RPMI8226 (cell line): Measurements from ENCODE around the gene HSPA13.
"Not testable (repeated sequence)": the region's sequence is repeated elsewhere in the genome, so short reads cannot be mapped to it uniquely, and the experiment has no call there.

Experiments used
- DNase-seq: peaks from one replicate; pipeline ENCODE4 v3.0.0-alpha.2; 2015

HSPA13 gene, protein sequence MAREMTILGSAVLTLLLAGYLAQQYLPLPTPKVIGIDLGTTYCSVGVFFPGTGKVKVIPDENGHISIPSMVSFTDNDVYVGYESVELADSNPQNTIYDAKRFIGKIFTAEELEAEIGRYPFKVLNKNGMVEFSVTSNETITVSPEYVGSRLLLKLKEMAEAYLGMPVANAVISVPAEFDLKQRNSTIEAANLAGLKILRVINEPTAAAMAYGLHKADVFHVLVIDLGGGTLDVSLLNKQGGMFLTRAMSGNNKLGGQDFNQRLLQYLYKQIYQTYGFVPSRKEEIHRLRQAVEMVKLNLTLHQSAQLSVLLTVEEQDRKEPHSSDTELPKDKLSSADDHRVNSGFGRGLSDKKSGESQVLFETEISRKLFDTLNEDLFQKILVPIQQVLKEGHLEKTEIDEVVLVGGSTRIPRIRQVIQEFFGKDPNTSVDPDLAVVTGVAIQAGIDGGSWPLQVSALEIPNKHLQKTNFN

DNA sequence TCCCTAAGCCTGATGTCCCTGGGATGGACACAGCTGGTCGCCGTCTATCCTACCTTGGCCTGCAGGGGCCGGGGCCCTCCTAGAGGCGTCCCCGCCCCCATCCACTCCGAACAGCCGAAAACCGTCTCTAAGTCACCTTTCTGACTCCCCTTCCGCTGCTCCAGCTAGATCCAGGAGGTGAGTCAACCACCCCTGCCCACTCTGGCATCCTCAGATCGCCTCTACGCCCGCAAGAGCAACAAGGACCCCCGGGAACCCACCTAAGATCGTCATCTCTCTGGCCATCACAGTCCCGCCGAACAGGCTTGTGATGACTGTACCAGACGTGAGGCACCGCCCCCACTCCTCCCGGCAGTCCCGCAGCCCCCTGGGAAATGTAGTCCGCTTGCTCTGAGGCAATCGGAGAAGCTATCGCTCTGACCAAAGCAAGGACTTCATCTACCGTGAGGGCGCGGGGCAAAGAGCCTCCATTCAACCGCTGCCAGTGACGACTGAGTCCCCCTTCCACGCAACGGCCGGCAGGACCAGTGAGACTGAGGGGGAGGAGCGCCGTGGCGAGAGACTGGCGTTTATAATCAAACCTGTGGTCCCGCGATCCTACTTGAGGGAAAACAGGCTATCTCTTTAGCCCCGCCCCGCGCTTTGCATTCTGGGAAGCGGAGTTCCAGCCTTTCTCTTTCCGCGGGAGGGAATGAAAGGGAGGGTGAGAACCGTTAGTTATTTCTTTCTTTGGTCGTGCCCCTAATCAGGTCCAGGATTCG lies at the start of gene HSPA13:
HSPA13 (minus strand) TSS at position 312 of the 761 bp plus-strand sequence; CDS start at position 285, 27 bp downstream.
- peak; percentile 100 for DNase-seq

DNA sequence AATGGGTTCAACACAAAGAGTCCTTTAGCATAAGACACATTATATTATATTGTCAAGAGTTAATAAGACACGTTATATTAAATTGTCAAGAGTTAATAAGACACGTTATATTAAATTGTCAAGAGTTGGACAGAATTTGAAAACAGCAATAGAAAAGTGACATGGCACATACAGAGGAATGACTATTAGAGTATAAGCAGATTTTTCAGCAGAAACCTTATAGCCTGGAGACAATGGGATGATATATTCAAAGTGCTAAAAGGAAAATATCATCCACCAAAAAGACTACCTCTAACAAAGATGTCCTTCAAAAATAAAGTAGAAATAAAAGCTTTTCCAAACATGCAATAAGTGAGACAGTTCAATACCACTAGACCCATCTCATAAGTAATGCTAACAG lies 36.0 kb upstream of the HSPA13 start:
- no peak for DNase-seq

DNA sequence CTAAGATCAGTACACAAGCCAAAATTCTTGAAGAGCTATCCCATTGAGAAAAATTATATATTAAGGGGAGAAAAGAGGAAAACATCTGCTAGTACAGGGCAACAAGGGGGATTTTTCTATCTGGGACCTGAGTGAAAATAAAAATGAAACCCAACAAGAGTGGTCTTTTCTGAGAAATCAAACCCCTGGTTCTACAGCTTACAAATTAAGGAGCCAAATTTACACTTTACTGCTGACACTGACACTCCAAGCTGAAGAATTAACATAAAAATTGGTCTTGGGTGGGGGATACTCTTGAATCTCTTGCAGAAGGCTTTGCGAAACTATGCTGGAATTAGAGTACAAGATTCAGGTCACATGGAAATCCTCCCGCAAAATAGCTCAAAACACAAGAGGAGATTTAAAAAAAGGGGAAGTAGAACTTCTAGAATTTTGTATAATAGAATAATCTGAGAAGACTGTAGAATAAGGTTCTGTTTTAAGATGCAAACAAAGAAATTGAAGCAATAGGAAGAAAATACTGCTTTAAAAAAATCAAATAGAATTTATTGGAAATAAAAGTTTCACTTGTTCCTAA lies 32.1 kb upstream of the HSPA13 start:
- DNase-seq: no peak

DNA sequence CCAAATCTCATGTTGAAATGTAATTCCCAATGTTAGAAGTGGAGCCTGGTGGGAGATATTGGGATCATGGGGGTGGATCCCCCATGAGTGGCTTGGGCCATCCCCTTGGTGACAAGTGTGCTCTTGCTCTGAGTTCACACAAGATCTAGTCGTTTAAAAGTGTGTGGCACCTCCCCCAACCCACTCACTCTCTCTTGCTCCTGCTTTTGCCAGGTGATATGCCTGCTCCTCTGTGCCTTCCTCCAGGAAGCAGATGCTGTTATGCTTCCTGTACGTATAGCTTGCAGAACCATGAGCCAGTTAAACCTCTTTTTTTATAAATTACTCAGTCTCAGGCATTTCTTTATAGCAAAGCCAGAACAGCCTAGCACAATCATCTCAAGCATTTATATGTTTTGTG lies 23.0 kb upstream of the HSPA13 start:
- no peak for DNase-seq

DNA sequence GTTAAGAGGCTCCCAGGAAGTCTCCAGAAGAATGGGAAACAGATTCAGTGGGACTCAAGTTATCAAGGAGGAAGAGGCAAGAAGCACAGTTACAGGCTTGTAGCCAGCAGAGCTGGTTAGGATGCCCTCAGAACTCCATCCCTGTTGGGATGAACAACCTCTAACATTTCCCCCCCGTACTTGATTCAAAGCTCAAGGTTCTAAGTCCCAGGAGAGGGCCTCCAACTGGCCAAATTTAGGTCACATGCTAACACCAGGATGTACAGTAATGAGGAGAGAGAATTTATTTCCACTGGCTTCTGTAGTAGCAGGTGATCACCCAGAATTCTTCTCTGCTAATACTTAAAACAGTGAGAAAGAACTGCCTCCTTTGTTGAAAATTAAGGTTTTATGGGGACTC lies 22.3 kb upstream of the HSPA13 start:
- DNase-seq: no peak

DNA sequence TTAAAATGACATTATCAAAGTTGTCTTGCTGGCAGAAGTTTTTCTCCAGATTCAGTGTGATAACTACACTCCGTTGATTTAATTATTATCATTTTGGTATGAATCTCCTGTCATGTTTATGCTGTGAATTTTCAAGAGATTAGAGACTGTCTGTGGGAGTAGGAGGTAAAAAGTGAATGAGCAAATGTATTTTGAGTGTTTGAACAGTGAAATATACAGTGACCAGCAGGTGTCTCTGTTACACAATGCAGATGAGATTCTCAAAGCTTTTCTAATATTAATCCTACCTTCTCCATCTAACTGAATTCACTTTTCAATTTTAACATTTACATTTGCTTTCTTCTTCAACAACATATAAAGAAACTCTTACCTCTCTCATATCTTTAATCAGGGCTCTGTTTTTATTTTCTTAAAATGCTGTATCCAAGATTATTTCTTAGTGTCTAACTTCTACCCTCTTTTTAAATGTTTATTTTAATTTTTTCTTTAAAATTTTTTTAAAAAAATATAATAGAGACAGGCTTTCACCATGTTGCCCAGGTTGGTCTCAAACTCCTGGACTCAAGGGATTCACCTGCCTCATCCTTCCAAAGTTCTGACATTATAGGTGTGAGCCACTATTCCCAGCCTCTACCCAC lies 20.9 kb upstream of the HSPA13 start:
- DNase-seq: peak; percentile 46

DNA sequence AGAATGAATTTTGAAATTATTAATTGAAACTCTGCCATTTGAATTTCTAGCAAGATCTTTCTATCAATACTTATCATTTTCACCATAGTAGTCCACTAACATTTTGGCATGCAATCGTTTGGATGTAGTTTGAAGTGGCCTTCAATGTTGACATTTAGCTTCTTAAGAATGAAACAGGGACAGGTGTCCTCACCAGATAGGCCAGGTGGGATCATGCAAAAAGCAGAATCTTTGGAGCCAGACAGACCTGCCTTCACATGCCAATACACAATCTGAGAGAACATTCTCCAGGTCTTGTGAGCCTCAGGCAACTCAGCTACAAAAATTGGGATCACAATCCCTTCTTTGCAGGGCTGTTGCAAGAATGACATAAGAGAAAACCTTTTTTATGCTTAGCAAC lies 18.3 kb upstream of the HSPA13 start:
- DNase-seq: no peak

DNA sequence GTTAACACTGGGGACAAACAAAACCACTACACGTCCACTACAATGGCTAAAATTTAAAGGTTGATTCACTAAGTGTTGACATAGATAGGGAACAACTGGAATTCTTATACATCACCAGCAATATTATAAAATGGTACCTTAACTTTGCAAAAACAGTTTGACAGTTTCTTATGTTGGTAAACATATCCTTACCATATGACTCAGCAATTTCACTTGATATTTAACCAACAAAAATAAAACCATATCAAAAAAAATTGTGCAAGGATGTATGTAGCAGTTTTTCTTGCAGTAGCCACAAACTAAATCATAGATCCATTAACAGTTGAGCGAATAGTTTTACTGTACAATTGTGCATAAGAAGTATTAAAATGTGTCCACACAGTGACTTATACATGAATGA lies 5.3 kb upstream of the HSPA13 start:
- DNase-seq: no peak

DNA sequence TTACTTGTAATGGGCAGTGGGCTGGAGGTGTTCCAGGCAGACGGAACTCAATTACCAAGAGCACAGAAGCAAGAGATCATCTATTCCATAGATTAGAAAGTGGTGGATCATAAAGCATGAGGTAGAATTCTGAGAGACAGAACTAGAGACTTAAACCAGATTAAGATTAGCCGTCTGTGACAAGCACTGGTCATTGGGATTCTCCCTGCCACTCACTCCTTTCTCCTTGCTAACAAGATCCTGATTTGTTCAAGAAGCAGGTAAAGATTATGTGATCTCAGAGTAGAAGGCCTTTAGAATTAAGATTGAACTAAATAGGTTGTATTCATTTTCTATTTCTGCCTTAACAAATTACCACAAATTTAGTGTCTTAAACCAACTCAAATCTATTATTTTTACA lies 1.5 kb upstream of the HSPA13 start:
- DNase-seq: no peak

DNA sequence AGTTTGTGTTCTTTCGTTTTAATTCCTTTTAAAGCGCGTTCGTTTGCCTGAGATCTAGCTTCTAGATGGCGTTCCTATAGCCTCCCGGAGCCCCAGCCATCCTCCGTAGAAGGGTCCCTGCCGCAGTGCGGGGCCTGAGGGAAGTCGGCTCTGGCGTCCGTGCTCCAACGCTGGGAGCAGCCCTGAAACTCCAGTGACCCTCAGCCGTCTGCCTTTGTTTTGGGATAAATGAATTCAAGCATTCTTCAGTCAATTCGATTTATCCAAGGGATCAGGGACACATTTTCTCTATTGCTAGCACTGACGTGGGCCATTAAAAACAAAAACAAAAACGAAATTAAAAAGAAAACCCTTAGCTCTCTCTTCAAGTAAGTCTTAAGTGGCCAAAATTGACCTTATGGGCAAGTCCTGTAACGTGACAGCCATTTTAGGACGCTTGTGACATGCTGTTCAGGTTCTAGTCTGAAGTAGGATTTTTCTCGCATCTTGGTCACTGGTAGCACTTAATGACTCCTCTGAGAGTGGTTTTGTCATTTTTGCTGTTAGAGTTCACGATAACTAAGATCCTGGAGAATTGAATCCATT lies 742 bp upstream of the HSPA13 start:
- DNase-seq: peak; percentile 12

DNA sequence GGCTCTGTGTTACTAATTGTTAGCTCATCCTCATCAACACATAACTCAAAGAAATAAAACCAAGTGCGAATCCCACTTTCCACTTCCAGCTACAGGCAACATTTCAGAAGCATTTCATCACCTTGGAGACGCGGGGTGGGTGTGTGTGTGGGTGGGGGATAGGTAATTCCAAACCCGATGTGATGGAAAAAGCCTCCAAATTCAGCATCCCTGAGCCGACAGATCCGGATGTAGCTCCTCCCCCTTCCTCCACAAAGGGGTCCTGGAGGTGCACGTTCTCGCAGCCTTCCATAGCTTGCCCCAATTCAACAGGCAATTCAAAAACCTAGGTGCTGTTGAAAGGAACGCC lies 486 bp downstream of the HSPA13 start:
- peak; percentile 8 for DNase-seq

DNA sequence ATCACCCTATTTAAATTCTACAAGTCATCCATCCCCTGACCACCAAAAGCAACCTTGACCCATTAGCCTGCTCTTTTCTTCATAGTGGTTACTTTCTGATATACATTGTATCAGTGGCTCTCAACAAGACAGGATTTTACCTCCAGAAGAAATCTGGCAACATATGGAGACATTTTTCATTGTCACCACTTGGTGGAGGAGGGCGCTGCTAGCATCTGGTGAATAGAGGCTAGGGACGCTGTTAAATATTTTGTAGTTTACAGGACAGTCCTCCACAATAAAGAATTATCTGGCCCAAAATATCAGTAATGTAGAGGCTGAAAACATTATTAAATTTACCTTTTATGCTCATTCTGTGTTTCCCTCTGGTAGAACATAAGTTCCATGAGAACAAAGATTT lies 6.1 kb downstream of the HSPA13 start:
- no peak for DNase-seq

DNA sequence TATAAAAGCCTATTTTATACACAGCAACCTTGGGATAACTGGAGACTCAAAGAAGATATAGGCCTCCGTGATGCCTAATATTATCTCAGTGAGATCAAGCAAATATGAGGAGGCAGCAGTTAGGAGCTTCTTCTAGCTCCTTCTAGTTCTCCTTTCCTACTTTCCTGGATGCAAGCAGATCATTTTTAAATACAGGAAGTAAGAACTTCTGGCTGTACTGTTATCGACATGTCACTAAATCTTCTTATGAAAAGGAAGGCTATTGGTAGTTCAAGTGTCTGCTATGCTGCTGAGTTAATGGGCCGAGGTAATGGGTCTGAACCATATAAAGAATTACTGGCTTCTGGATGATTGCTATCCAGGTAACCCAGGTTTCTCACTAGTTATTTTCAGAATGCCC lies 15.9 kb downstream of the HSPA13 start:
- no peak for DNase-seq

DNA sequence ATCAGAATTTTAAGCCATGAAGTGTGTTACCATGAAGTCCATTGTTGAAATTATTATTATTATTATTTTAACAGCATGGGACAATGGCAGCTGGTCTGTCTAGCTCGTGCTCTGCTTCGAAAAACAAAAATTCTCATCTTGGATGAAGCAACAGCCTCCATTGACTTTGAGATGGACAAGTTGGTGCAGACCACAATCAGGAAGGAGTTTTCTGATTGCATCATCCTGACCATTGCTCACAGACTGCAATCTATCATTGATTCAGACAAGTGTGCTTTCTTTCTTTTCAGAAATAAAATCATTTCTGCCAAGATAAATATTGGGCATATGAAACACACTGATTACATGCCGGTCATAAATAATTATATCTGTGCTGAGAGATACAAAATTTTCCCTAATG lies 21.0 kb downstream of the HSPA13 start:
- DNase-seq: no peak

DNA sequence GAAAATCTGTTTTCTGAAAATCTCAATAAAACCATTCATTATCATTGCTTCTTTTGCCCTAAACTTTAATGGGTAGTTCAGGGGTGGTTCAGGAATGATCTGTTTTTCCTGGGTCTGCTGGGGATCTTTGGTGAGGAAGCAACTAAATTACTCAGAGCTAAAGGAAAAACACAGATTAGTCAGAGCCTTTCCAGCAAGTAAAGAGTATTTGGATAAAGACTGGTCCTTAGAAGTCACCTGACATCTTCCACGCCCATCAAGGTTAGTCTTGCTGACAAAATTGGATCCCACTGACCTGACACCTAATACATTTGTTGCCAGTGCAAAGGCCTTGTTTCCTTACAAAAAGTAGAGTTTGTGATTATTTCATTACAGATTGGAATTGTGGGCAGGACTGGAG lies 24.2 kb downstream of the HSPA13 start:
- DNase-seq: no peak

DNA sequence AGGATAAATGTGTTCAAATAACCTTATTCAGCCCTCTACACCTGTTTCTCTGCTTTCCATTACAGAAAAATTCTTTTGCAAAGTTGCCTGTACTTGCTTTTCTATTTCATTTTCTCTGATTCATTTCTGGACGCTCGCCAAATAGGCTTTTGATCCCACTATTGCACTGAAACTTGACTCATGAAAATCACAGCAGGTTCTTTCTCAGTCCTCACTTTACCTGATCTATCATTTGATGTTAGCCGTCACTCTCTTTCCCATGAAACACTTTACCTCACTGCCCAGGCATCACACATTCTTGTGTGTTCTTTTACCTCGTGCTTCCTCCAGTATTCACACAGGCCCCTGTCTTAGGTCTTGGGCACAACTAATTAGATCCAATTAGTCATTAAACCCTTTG lies 26.2 kb downstream of the HSPA13 start:
- DNase-seq: peak; percentile 43

DNA sequence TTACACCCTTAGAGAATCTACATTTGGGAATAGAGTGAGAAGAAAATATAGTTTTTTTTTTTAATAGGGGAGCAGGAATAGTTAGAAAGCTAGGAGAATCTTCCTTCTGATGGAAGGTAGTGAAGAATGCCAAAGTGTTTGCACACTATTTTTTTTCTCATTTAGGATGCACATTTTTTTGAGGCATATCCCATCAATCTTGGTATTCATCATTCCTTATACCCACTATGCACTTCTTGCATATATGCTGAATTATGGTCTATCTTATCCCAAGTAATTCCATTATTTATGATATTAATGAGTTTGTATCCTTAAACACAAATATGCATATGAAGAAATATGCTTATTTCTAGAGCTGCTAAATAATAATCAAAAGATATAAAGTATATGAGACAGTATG lies 28.4 kb downstream of the HSPA13 start:
- no peak for DNase-seq

DNA sequence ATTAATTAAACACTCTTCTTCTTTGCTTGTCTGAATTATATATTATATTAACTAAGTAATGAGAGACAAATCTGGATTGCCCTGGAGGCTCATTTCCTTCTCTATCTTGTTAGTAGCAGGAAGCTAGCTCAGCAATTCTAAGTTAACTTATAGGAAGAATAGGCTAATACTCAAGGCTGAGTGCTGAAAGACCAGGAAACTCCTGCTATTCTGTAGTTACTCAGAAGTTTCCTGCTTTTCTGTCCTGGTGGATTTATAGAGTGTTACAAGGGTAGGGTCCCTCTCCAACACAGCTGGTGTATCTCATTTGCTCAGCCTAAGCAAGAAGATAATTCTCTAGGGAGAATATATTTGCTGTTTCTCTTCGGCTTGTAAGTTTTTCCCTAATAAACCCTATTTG lies 29.2 kb downstream of the HSPA13 start:
- DNase-seq: no peak

DNA sequence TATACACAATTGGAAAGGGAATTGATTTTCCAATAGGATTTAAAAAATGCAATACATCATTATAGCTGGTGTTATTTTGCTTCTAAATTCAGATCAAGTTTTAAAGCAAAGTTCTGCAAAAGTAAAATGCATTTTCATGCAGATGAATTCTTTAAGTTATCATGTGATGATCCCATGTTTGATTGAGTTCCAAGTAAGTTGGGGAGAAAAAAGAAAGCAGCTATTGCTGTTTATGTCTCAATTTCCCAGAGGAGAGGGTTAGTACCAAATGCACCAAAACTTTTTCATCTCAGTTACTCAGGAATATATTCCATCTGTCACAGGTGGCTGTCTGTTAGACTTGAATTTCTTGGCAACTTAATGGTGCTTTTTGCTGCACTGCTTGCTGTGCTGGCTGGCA lies 29.7 kb downstream of the HSPA13 start:
- no peak for DNase-seq

DNA sequence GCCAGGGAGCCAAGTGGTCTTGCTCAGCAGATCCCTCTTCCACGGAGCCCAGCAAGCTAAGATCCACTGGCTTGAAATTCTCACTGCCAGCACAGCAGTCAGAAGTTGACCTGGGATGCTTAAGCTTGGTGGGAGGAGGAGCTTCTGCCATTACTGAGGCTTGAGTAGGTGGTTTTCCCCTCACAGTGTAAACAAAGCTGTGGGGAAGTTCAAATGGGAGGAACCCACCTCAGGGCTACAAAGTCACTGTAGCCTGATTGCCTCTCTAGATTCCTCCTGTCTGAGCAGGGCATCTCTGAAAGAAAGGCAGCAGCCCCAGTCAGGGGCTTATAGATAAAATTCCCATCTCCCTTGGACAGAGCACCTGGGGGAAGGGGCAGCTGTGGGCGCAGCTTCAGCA lies 55.6 kb downstream of the HSPA13 start:
- DNase-seq: not testable (repeated sequence)

DNA sequence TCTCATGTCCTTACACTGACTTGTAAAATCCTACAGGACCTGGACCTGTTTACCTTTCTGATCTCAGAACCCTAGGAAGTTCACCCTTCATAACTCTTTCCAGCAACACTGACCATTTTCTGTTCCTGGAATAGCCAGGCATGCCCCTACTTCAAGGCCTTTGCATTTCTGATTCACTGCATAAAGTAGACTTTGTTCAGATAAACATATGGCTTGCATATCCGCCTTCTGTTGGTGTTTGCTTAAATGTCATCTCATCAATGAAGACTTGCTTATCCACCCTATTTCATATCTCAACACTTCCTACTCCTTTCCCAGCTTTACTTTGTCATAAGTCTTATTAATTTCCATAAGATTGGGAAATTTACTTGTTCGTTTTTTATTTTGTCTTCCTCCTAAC lies 57.4 kb downstream of the HSPA13 start:
- DNase-seq: no peak
